Neural crest cell (in vitro differentiated cells): ENCODE measurements around the gene DSC1. TPM values are rescaled to one million over a fixed set of nuclear protein-coding genes. Genes with fewer than 3 reads are reported as not detected.

Experiments used
- DNase-seq: peaks from one replicate; pipeline ENCODE4 v3.0.0; 2021; ENCODE audit warnings: low read depth, mixed read lengths, low spot score
- H3K27ac Mint-ChIP-seq: one replicate; pipeline ENCODE4 v1.8.0; 2021; ENCODE audit warnings: mild to moderate bottlenecking, mixed read lengths; ENCODE audit not compliant: unreplicated experiment
- H3K27me3 Mint-ChIP-seq: 2 replicates; pipeline ENCODE4 v1.8.0; 2021; ENCODE audit warnings: low read depth, mild to moderate bottlenecking, mixed read lengths
- H3K36me3 Mint-ChIP-seq: 2 replicates; pipeline ENCODE4 v1.8.0; 2021; ENCODE audit warnings: low read depth, mild to moderate bottlenecking, mixed read lengths
- H3K4me1 Mint-ChIP-seq: 2 replicates; pipeline ENCODE4 v1.8.0; 2021; ENCODE audit warnings: mixed read lengths
- H3K4me3 Mint-ChIP-seq: one replicate; pipeline ENCODE4 v1.8.0; 2021; ENCODE audit warnings: mild to moderate bottlenecking, mixed read lengths
- H3K9me3 Mint-ChIP-seq: 2 replicates; pipeline ENCODE4 v1.8.0; 2021; ENCODE audit warnings: mixed read lengths
- total RNA-seq: library from RNA; stranded (reverse); gene quantifications from 2 replicates; pipeline ENCODE4 v1.2.1, GENCODE V29; 2021
- TF ChIP-seq, protein P1 (sequence below): fragments of 200-600 bp; sonication (generic); conservative IDR thresholded peaks from 2 replicates; pipeline ENCODE4 v1.5.0; 2021; ENCODE audit warnings: antibody characterized with exemption, mild to moderate bottlenecking

DSC1 gene
- total RNA-seq, 1 donor from 2014 or later = not detected

DNA sequence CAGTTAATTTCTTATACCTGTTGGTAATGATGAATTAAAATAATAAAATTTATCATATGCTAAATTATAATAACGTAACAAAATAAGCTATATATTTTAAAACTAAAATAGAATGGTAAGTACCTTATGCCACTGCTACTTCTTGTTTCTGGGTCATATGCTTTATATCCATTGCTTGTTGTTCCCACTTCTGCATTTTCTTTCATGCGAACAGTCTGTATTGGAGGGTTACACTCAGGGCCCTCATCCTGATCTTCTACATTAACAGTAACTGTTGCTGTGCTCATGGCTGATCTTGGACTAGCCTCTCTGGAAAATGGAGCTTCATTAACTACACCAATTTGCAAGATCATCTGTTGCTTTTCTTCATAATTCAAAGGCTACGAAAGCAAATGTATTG lies 82.7 kb downstream of the DSC1 start:
- peaks cover 4% of the 10 kb centered on the region for H3K36me3 Mint-ChIP-seq
- H3K4me1 Mint-ChIP-seq = no peaks in the 10 kb centered on the region
- no peak overlapping the region for H3K4me3 Mint-ChIP-seq
- no peak overlapping the region for H3K27ac Mint-ChIP-seq
- no peak for DNase-seq
- TF ChIP-seq, protein P1, sequence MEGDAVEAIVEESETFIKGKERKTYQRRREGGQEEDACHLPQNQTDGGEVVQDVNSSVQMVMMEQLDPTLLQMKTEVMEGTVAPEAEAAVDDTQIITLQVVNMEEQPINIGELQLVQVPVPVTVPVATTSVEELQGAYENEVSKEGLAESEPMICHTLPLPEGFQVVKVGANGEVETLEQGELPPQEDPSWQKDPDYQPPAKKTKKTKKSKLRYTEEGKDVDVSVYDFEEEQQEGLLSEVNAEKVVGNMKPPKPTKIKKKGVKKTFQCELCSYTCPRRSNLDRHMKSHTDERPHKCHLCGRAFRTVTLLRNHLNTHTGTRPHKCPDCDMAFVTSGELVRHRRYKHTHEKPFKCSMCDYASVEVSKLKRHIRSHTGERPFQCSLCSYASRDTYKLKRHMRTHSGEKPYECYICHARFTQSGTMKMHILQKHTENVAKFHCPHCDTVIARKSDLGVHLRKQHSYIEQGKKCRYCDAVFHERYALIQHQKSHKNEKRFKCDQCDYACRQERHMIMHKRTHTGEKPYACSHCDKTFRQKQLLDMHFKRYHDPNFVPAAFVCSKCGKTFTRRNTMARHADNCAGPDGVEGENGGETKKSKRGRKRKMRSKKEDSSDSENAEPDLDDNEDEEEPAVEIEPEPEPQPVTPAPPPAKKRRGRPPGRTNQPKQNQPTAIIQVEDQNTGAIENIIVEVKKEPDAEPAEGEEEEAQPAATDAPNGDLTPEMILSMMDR = no peak
- no peaks in the 10 kb centered on the region for H3K27me3 Mint-ChIP-seq
- no peaks in the 10 kb centered on the region for H3K9me3 Mint-ChIP-seq

Other genes starting within 250 kb of the DSC1 start
- 0.09 and 0.16 TPM in 2 replicates for gene DSC3, start 120.1 kb downstream of the DSC1 start, total RNA-seq
- gene DSC2, start 60.4 kb downstream of the DSC1 start, total RNA-seq = 9.8 and 10.2 TPM in 2 replicates
- not detected in 2 replicates for gene DSG1, start 155.3 kb upstream of the DSC1 start, total RNA-seq
- not detected in 2 replicates for gene DSG4, start 213.9 kb upstream of the DSC1 start, total RNA-seq